HCT116 (cell line): ENCODE measurements around the gene ABHD12B. TPM values are rescaled to one million over a fixed set of nuclear protein-coding genes. Genes with fewer than 3 reads are reported as not detected.

ENCODE experiments used
- ATAC-seq: fragments of 200-7000 bp; cut with Tn5 transposase; 2 replicates; pipeline ENCODE4 v1.9.1; 2020; ENCODE audit warnings: mild to moderate bottlenecking, moderate library complexity
- BruUV-seq: library from RNA; stranded (reverse); fragments of 400-500 nt; replicated peaks from 2 replicates; lab custom pipeline; 2021; lab: Mats Ljungman, UMichigan
- CTCF ChIA-PET: fragments of 300-600 bp; sonication (Branson Sonifier 250); formaldehyde crosslinking; loops from one replicate; lab custom pipeline; 2021; ENCODE audit warnings: antibody characterized with exemption; lab: Charles Lee
- POLR2A ChIA-PET: fragments of 300-600, 350-600 bp; sonication (Branson Sonifier 250); formaldehyde crosslinking; loops from one replicate; lab custom pipeline; 2021; ENCODE audit warnings: antibody characterized with exemption; lab: Charles Lee
- RAD21 ChIA-PET, 2 experiments: fragments of 300-600 bp; sonication (Branson Sonifier 250); formaldehyde crosslinking; loops; one replicate each; lab custom pipeline; 2023; ENCODE audit warnings: low total read pairs in 2 of 2; ENCODE audit not compliant: uncharacterized antibody in 2 of 2, unreplicated experiment in 2 of 2, low non-redundant PET in 1 of 2; lab: Charles Lee
- DNase-seq: peaks from one replicate; pipeline ENCODE4 v3.0.0-alpha.2; 2010; ENCODE audit warnings: low read depth, low spot score
- H2AFZ ChIP-seq: fragments of 200-600 bp; shearing (Covaris generic), sonication (generic); 2 replicates; pipeline ENCODE4 v1.6.1; 2017; ENCODE audit warnings: low read depth, mixed run types, mixed read lengths, antibody characterized with exemption, low read length; ENCODE audit not compliant: poor library complexity, severe bottlenecking
- H3K27ac ChIP-seq: 2 replicates; pipeline ENCODE4 v1.5.1; 2012; ENCODE audit warnings: low read depth, low read length
- H3K27me3 ChIP-seq: fragments of 200-600 bp; sonication (generic); 2 replicates; pipeline ENCODE4 v1.6.1; 2016; ENCODE audit warnings: mixed run types, low read length, mixed read lengths; ENCODE audit not compliant: insufficient read depth
- H3K36me3 ChIP-seq, 2 experiments: fragments of 200-500 bp in 1 of 2; fragments of 200-600 bp in 1 of 2; sonication (Bioruptor generic) in 1 of 2; sonication (generic) in 1 of 2; 2 replicates each; pipeline versions ENCODE4 v1.5.1 to v1.6.1; 2014 to 2016; ENCODE audit warnings: low read length in 2 of 2, inconsistent platforms in 1 of 2, mixed read lengths in 1 of 2, mixed run types in 1 of 2; ENCODE audit not compliant: insufficient read depth in 2 of 2, control insufficient read depth in 1 of 2
- H3K4me1 ChIP-seq, 2 experiments: fragments of 200-600 bp in 1 of 2; sonication (generic) in 1 of 2; 2 replicates each; pipeline versions ENCODE4 v1.5.1 to v1.6.1; 2012 to 2017; ENCODE audit warnings: low read length in 2 of 2, inconsistent platforms in 1 of 2, mild to moderate bottlenecking in 1 of 2, mixed read lengths in 1 of 2, mixed run types in 1 of 2, moderate library complexity in 1 of 2; ENCODE audit not compliant: insufficient read depth in 2 of 2, control insufficient read depth in 1 of 2
- H3K4me2 ChIP-seq: fragments of 200-600 bp; sonication (generic); 2 replicates; pipeline ENCODE4 v1.6.1; 2017; ENCODE audit warnings: mixed run types, low read length, mixed read lengths
- H3K4me3 ChIP-seq, 2 experiments: fragments of 200-600 bp in 1 of 2; sonication (generic) in 1 of 2; replicated peaks in 1 of 2; 2 replicates each; pipeline ENCODE4 v1.5.1; 2011 to 2016; ENCODE audit warnings: low read length in 2 of 2, control low read depth in 1 of 2, low read depth in 1 of 2, mild to moderate bottlenecking in 1 of 2, mixed read lengths in 1 of 2, mixed run types in 1 of 2
- H3K79me2 ChIP-seq: fragments of 200-600 bp; sonication (generic); 2 replicates; pipeline ENCODE4 v1.6.1; 2017; ENCODE audit warnings: mild to moderate bottlenecking, mixed run types, low read length, moderate library complexity, mixed read lengths; ENCODE audit not compliant: insufficient read depth
- H3K9ac ChIP-seq: fragments of 200-600 bp; sonication (generic); 2 replicates; pipeline ENCODE4 v1.6.1; 2016; ENCODE audit warnings: low read length, mixed read lengths
- H3K9me2 ChIP-seq: fragments of 200-600 bp; sonication (generic), shearing (Covaris generic); 2 replicates; pipeline ENCODE4 v1.6.1; 2017; ENCODE audit warnings: mixed run types, mild to moderate bottlenecking, moderate library complexity; ENCODE audit not compliant: insufficient read depth
- H3K9me3 ChIP-seq, 2 experiments: fragments of 200-500 bp in 1 of 2; fragments of 200-600 bp in 1 of 2; sonication (Bioruptor generic) in 1 of 2; sonication (generic) in 1 of 2; 2 replicates each; pipeline ENCODE4 v1.6.1; 2014 to 2017; ENCODE audit warnings: low read length in 2 of 2, mixed read lengths in 2 of 2, inconsistent platforms in 1 of 2, low read depth in 1 of 2, mild to moderate bottlenecking in 1 of 2, mixed run types in 1 of 2, moderate library complexity in 1 of 2; ENCODE audit not compliant: control insufficient read depth in 1 of 2, insufficient read depth in 1 of 2
- H4K20me1 ChIP-seq: fragments of 200-600 bp; sonication (generic), shearing (Covaris generic); 2 replicates; pipeline ENCODE4 v1.6.1; 2017; ENCODE audit warnings: mixed run types, mild to moderate bottlenecking, moderate library complexity; ENCODE audit not compliant: insufficient read depth
- CEBPB ChIP-seq: IDR thresholded peaks from 2 replicates; pipeline ENCODE4 v1.6.1; 2012; ENCODE audit warnings: low read depth
- CTCF ChIP-seq, 3 experiments: fragments of 200-600 bp in 1 of 3; sonication (generic) in 1 of 3; IDR thresholded peaks in 2 of 3; conservative IDR thresholded peaks in 1 of 3; 2 replicates each; pipeline ENCODE4 v1.5.1; 2012 to 2017; ENCODE audit warnings: low read depth in 2 of 3, low read length in 2 of 3, antibody characterized with exemption in 1 of 3, borderline replicate concordance in 1 of 3, control low read depth in 1 of 3, mild to moderate bottlenecking in 1 of 3, mixed read lengths in 1 of 3, mixed run types in 1 of 3, moderate library complexity in 1 of 3; ENCODE audit not compliant: insufficient read depth in 1 of 3
- EGR1 ChIP-seq: IDR thresholded peaks from 2 replicates; pipeline ENCODE4 v1.6.1; 2012; ENCODE audit warnings: low read depth
- ELF1 ChIP-seq: IDR thresholded peaks from 2 replicates; pipeline ENCODE4 v1.6.1; 2012; ENCODE audit warnings: low read depth, borderline replicate concordance
- EZH2 ChIP-seq: fragments of 200-600 bp; sonication (generic); IDR thresholded peaks from 2 replicates; pipeline ENCODE4 v1.6.1; 2017; ENCODE audit warnings: antibody characterized with exemption, mixed run types
- FOSL1 ChIP-seq: IDR thresholded peaks from 2 replicates; pipeline ENCODE4 v1.6.1; 2012; ENCODE audit warnings: low read depth
- JUND ChIP-seq: IDR thresholded peaks from 2 replicates; pipeline ENCODE4 v1.6.1; 2012
- POLR2A ChIP-seq: IDR thresholded peaks from 2 replicates; pipeline ENCODE4 v1.7.0; 2011; ENCODE audit warnings: borderline replicate concordance; ENCODE audit not compliant: insufficient read depth, insufficient read length; ENCODE audit errors: extremely low read depth
- POLR2AphosphoS5 ChIP-seq: IDR thresholded peaks from 2 replicates; pipeline ENCODE4 v1.6.1; 2011; ENCODE audit warnings: mild to moderate bottlenecking, low read depth, low read length, moderate library complexity
- REST ChIP-seq: IDR thresholded peaks from 2 replicates; pipeline ENCODE4 v1.6.1; 2012; ENCODE audit warnings: low read depth
- SIN3A ChIP-seq: IDR thresholded peaks from 2 replicates; pipeline ENCODE4 v1.6.1; 2012; ENCODE audit warnings: low read depth
- SP1 ChIP-seq: IDR thresholded peaks from 2 replicates; pipeline ENCODE4 v1.6.1; 2012; ENCODE audit warnings: low read depth
- SRF ChIP-seq: IDR thresholded peaks from 2 replicates; pipeline ENCODE4 v1.6.1; 2012; ENCODE audit warnings: low read depth
- TCF7L2 ChIP-seq: IDR thresholded peaks from 2 replicates; pipeline ENCODE4 v1.7.0; 2011; ENCODE audit warnings: borderline replicate concordance, inconsistent platforms; ENCODE audit not compliant: insufficient read depth, insufficient read length; ENCODE audit errors: extremely low read depth
- ZBTB33 ChIP-seq: IDR thresholded peaks from 2 replicates; pipeline ENCODE4 v1.6.1; 2011; ENCODE audit warnings: mild to moderate bottlenecking, low read length, moderate library complexity; ENCODE audit not compliant: insufficient replicate concordance; ENCODE audit errors: extremely low read depth
- ZFX ChIP-seq: fragments of 450-650 bp; IDR thresholded peaks from 2 replicates; pipeline ENCODE4 v1.6.1; 2017
- ZNF274 ChIP-seq: fragments of 200-500 bp; sonication (Bioruptor generic); IDR thresholded peaks from 2 replicates; pipeline ENCODE4 v1.6.1; 2014; ENCODE audit warnings: mild to moderate bottlenecking, low read depth, low read length, inconsistent platforms
- intact Hi-C: fragments of 100-400 bp; cut with micrococcal nuclease; formaldehyde crosslinking; loops from 2 replicates; pipeline ENCODE4 v1.10.0; 2022
- total RNA-seq: library from RNA; stranded (reverse); gene quantifications from one replicate; pipeline ENCODE4 v1.2.1, GENCODE V29; 2021; ENCODE audit not compliant: unreplicated experiment

The ABHD12B gene
- total RNA-seq, 1 experiment from 2014 or later = 0.74 TPM

- ChIA-PET CTCF (interaction anchor here (2.6 kb wide), 1 partner anchor 10 kb away, joined by 10 read pairs; the partner anchor contains the start of gene PYGL), RAD21 (no interaction called here), POLR2A (interaction anchor here (2.6 kb wide), 1 partner anchor 10 kb away, joined by 11 read pairs; the partner anchor contains the start of gene PYGL)
- no peak overlapping the region for H3K4me2 ChIP-seq
- intact Hi-C loops = loop anchor here (5.0 to 10.0 kb wide), 2 partner anchors 131 to 829 kb away; no protein-coding TSS in a partner anchor
- DNase-seq (no peak), ATAC-seq (no peak)
- TF ChIP-seq POLR2A (no peak), SP1 (no peak), SIN3A (no peak), SRF (no peak), EZH2 (no peak), ELF1 (no peak), ZBTB33 (no peak), ZFX (no peak), POLR2AphosphoS5 (no peak), REST (no peak), EGR1 (no peak), JUND (no peak), ZNF274 (no peak), CTCF (IDR thresholded peaks at IDR 0.05 in 2 of 3, conservative IDR thresholded peaks at IDR 0.05 in 1 of 3; ENCODE audit: borderline replicate concordance in 1 of 3, insufficient read depth in 1 of 3, low read depth in 2 of 3, low read length in 2 of 3) (no peak), CEBPB (no peak), TCF7L2 (no peak), FOSL1 (no peak)
- no peak overlapping the region for H3K4me3 ChIP-seq
- H4K20me1 ChIP-seq = no peaks in the 10 kb centered on the region
- H2AFZ ChIP-seq = no peak overlapping the region
- H3K9me2 ChIP-seq = no peaks in the 10 kb centered on the region
- H3K36me3 ChIP-seq = no peaks in the 10 kb centered on the region
- BruUV-seq = no TSS peak
- H3K9ac ChIP-seq = no peak overlapping the region
- H3K27me3 ChIP-seq = no peaks in the 10 kb centered on the region
- no peaks in the 10 kb centered on the region for H3K9me3 ChIP-seq
- no peak overlapping the region for H3K27ac ChIP-seq
- H3K79me2 ChIP-seq = no peaks in the 10 kb centered on the region
- peaks cover 11 to 18% of the 10 kb centered on the region in 2 experiments for H3K4me1 ChIP-seq
Measured at GRCh38 chr14:50953502-50953901, 81.6 kb downstream of the ABHD12B start.
